CD4-positive, alpha-beta T cell treated with Interleukin-17A for 1 hour (primary cell): ENCODE data around the gene OR52E4.

Experiments
- DNase-seq: peaks from one replicate; pipeline ENCODE4 v3.0.0-alpha.2; 2020

Gene OR52E4

GRCh38 chr11:5880329-5880728 lies at the start of gene OR52E4:
Gene OR52E4 (plus strand): TSS chr11:5880629. CDS start chr11:5884293, 3,664 bp downstream.
- DNase-seq: no peak

GRCh38 chr11:5831196-5831829 lies 49.1 kb upstream of the OR52E4 start:
- no peak for DNase-seq

GRCh38 chr11:5833446-5833845 lies 47.0 kb upstream of the OR52E4 start:
- DNase-seq: no peak

GRCh38 chr11:5837695-5838094 lies 42.7 kb upstream of the OR52E4 start:
- DNase-seq: no peak

- DNase-seq: no peak
Measured at GRCh38 chr11:5841797-5842196, 38.6 kb upstream of the OR52E4 start, which contains the start of gene OR52E6. Gene OR52E6 (minus strand): TSS chr11:5841897. CDS start chr11:5841897, 0 bp downstream.

GRCh38 chr11:5846701-5847100 lies 33.7 kb upstream of the OR52E4 start:
- no peak for DNase-seq

- DNase-seq: no peak
Measured at GRCh38 chr11:5847711-5848110, 32.7 kb upstream of the OR52E4 start.

GRCh38 chr11:5851002-5851401 lies 29.4 kb upstream of the OR52E4 start:
- DNase-seq: no peak

GRCh38 chr11:5857590-5857989 lies 22.8 kb upstream of the OR52E4 start, which contains the start of gene OR52E8:
Gene OR52E8 (minus strand): TSS chr11:5857690. CDS start chr11:5857690, 0 bp downstream.
- no peak for DNase-seq

GRCh38 chr11:5865826-5866225 lies 14.6 kb upstream of the OR52E4 start:
- DNase-seq: no peak

- DNase-seq: no peak
Measured at GRCh38 chr11:5878564-5878963, 1.9 kb upstream of the OR52E4 start.

GRCh38 chr11:5881756-5882155 lies 1.3 kb downstream of the OR52E4 start:
- DNase-seq: no peak

GRCh38 chr11:5887172-5887571 lies 6.7 kb downstream of the OR52E4 start:
- no peak for DNase-seq

- no peak for DNase-seq
Measured at GRCh38 chr11:5887661-5888060, 7.2 kb downstream of the OR52E4 start.

GRCh38 chr11:5891216-5891800 lies 10.9 kb downstream of the OR52E4 start:
- DNase-seq: no peak

GRCh38 chr11:5892908-5893307 lies 12.5 kb downstream of the OR52E4 start, which contains the start of gene OR52E5:
Gene OR52E5 (plus strand): TSS chr11:5893208. CDS start chr11:5900777, 7,569 bp downstream.
- no peak for DNase-seq

- no peak for DNase-seq
Measured at GRCh38 chr11:5899534-5899933, 19.1 kb downstream of the OR52E4 start.

- DNase-seq: no peak
Measured at GRCh38 chr11:5910540-5910939, 30.1 kb downstream of the OR52E4 start.

GRCh38 chr11:5922749-5923426 lies 42.5 kb downstream of the OR52E4 start:
- DNase-seq: no peak

- no peak for DNase-seq
Measured at GRCh38 chr11:5923427-5923776, 43.0 kb downstream of the OR52E4 start.

GRCh38 chr11:5923794-5924193 lies 43.4 kb downstream of the OR52E4 start:
- DNase-seq: no peak

- DNase-seq: no peak
Measured at GRCh38 chr11:5928271-5928670, 47.8 kb downstream of the OR52E4 start.

- DNase-seq: no peak
Measured at GRCh38 chr11:5928811-5929210, 48.4 kb downstream of the OR52E4 start.
